MCF 10A (cell line): ENCODE measurements around the gene TEAD1. TPM values are rescaled to one million over a fixed set of nuclear protein-coding genes. Genes with fewer than 3 reads are reported as not detected.

Source experiments
- BruUV-seq: library from RNA; stranded (reverse); fragments of 400-500 nt; replicated peaks from 2 replicates; lab custom pipeline; 2021; lab: Mats Ljungman, UMichigan
- CTCF ChIA-PET: fragments of 300-600 bp; sonication (Branson Sonifier 250); formaldehyde crosslinking; extraction: SDS; loops from one replicate; lab custom pipeline; 2021; ENCODE audit warnings: antibody characterized with exemption, inconsistent platforms; lab: Yijun Ruan, JAX
- POLR2A ChIA-PET: fragments of 300-600, 350-650 bp; sonication (Branson Sonifier 250); formaldehyde crosslinking; extraction: SDS; loops from one replicate; lab custom pipeline; 2020; ENCODE audit warnings: antibody characterized with exemption, inconsistent platforms; lab: Yijun Ruan, JAX
- DNase-seq: peaks from one replicate; pipeline ENCODE4 v3.0.0-alpha.2; 2018; ENCODE audit not compliant: unreplicated experiment
- H3K27ac Mint-ChIP-seq: one replicate; pipeline ENCODE4 v1.8.0; 2022; ENCODE audit warnings: mild to moderate bottlenecking, low read depth, mixed read lengths; ENCODE audit not compliant: unreplicated experiment
- H3K27me3 Mint-ChIP-seq: one replicate; pipeline ENCODE4 v1.8.0; 2022; ENCODE audit warnings: mixed read lengths; ENCODE audit not compliant: insufficient read depth, unreplicated experiment
- H3K36me3 Mint-ChIP-seq: one replicate; pipeline ENCODE4 v1.8.0; 2022; ENCODE audit warnings: mild to moderate bottlenecking, moderate library complexity, mixed read lengths; ENCODE audit not compliant: insufficient read depth, unreplicated experiment
- H3K4me1 Mint-ChIP-seq: one replicate; pipeline ENCODE4 v1.8.0; 2022; ENCODE audit warnings: mixed read lengths; ENCODE audit not compliant: insufficient read depth, unreplicated experiment
- H3K4me3 Mint-ChIP-seq: one replicate; pipeline ENCODE4 v1.8.0; 2022; ENCODE audit warnings: mild to moderate bottlenecking, moderate library complexity, mixed read lengths; ENCODE audit not compliant: unreplicated experiment
- H3K9me3 Mint-ChIP-seq: one replicate; pipeline ENCODE4 v1.8.0; 2022; ENCODE audit warnings: mixed read lengths; ENCODE audit not compliant: unreplicated experiment
- intact Hi-C: fragments of 100-400 bp; cut with micrococcal nuclease; formaldehyde crosslinking; loops from 2 replicates; pipeline ENCODE4 v1.14.1; 2022
- total RNA-seq: library from RNA; stranded (reverse); gene quantifications from 2 replicates; pipeline ENCODE4 v1.2.3, GENCODE V29; 2022
- TF ChIP-seq, protein P1 (sequence below): fragments of 200-600 bp; IDR thresholded peaks from one replicate; pipeline ENCODE4 v1.8.0; 2022; ENCODE audit warnings: antibody characterized with exemption, mild to moderate bottlenecking; ENCODE audit not compliant: unreplicated experiment

Gene TEAD1
- total RNA-seq, 1 experiment from 2014 or later = 123 TPM

DNA sequence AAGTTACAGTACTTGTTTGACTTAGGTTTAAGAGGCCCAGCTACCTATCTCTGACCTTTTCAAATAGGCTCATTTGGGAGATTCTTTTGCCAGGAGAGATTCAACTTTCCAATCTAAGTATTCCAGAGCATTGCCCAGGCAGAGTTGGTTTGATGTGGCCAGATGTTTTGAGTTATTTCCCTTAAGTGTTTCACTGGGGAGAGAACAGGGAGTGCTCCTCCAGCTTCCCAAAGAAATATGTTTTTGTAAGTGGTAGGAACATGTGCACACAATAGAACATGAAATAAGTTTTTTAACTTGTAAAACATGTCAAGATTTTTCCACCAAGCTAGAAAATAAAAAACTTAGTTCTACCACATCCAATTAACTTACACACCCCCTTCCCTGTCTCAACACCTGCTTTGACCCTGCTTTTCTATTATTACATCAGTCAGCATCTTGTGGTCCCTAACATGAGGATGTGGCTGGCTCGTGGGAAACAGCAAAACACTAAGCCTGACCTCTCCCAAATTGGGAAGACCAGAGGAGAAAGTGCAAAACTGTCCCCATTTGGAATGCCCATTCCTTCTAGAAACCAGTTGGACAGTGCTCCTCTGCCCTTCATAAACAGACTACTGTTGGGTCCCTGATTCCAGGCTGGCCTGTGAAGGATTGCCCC is 264.5 kb downstream of the TEAD1 start:
- ChIA-PET POLR2A (no interaction called here), CTCF (interaction anchor here (0.6 to 0.9 kb wide), 2 partner anchors 25 to 268 kb away, joined by 3 to 4 read pairs; no protein-coding TSS in a partner anchor)
- no peaks in the 10 kb centered on the region for H3K4me1 Mint-ChIP-seq
- DNase-seq = no peak
- H3K27me3 Mint-ChIP-seq = no peaks in the 10 kb centered on the region
- H3K27ac Mint-ChIP-seq = no peak overlapping the region
- TF ChIP-seq, protein P1, sequence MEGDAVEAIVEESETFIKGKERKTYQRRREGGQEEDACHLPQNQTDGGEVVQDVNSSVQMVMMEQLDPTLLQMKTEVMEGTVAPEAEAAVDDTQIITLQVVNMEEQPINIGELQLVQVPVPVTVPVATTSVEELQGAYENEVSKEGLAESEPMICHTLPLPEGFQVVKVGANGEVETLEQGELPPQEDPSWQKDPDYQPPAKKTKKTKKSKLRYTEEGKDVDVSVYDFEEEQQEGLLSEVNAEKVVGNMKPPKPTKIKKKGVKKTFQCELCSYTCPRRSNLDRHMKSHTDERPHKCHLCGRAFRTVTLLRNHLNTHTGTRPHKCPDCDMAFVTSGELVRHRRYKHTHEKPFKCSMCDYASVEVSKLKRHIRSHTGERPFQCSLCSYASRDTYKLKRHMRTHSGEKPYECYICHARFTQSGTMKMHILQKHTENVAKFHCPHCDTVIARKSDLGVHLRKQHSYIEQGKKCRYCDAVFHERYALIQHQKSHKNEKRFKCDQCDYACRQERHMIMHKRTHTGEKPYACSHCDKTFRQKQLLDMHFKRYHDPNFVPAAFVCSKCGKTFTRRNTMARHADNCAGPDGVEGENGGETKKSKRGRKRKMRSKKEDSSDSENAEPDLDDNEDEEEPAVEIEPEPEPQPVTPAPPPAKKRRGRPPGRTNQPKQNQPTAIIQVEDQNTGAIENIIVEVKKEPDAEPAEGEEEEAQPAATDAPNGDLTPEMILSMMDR = no peak
- intact Hi-C loops = no loop called here
- H3K36me3 Mint-ChIP-seq = peaks cover 75% of the 10 kb centered on the region
- BruUV-seq = TSS peak; percentile 2
- H3K9me3 Mint-ChIP-seq = no peaks in the 10 kb centered on the region
- H3K4me3 Mint-ChIP-seq = no peak overlapping the region

DNA sequence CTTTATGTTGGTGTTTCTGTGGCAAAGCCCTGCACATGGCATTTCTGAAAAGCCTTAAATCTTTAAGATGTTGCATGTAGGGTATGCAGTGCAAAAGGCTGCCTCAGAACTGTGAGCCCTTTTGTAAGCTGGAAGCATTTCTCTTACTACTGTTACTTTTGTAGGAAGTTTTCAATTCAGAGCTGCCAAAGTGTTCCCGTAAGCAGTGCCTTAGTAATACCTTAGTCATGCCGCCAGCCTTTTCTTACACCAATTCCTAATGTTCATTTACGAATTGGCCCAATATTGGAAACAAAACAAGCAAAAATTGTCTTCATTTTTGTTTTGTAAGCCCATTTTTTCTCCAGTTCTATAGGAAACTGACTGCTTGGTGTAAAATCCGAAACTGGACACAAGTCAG is 267.4 kb downstream of the TEAD1 start:
- intact Hi-C loops = no loop called here
- no peak overlapping the region for H3K27ac Mint-ChIP-seq
- no peaks in the 10 kb centered on the region for H3K9me3 Mint-ChIP-seq
- ChIA-PET CTCF (no interaction called here), POLR2A (no interaction called here)
- TF ChIP-seq, protein P1 = no peak
- BruUV-seq = no TSS peak
- peaks cover 55% of the 10 kb centered on the region for H3K36me3 Mint-ChIP-seq
- no peak for DNase-seq
- H3K27me3 Mint-ChIP-seq = no peaks in the 10 kb centered on the region
- H3K4me1 Mint-ChIP-seq = no peaks in the 10 kb centered on the region
- no peak overlapping the region for H3K4me3 Mint-ChIP-seq

- Mint-ChIP-seq H3K4me3 (no peak overlapping the region), H3K4me1 (no peaks in the 10 kb centered on the region), H3K36me3 (peaks cover 59% of the 10 kb centered on the region), H3K27me3 (no peaks in the 10 kb centered on the region), H3K27ac (no peak overlapping the region), H3K9me3 (no peaks in the 10 kb centered on the region)
- POLR2A ChIA-PET = interaction anchor here (0.6 kb wide), 1 partner anchor 385 kb away, joined by 4 read pairs; no protein-coding TSS in a partner anchor
- CTCF ChIA-PET = interaction anchor here (0.6 kb wide), 1 partner anchor 25 kb away, joined by 4 read pairs; no protein-coding TSS in a partner anchor
- TF ChIP-seq, protein P1 = no peak
- intact Hi-C loops = no loop called here
- no TSS peak for BruUV-seq
- DNase-seq = no peak
These were observed 267.9 kb downstream of the TEAD1 start for GRCh38 chr11:12942157-12942556.

- Mint-ChIP-seq H3K9me3 (no peaks in the 10 kb centered on the region), H3K27me3 (no peaks in the 10 kb centered on the region), H3K36me3 (peaks cover 66% of the 10 kb centered on the region), H3K4me1 (no peaks in the 10 kb centered on the region), H3K27ac (no peak overlapping the region), H3K4me3 (no peak overlapping the region)
- ChIA-PET POLR2A (no interaction called here), CTCF (no interaction called here)
- no peak for DNase-seq
- no TSS peak for BruUV-seq
- TF ChIP-seq, protein P1 = no peak
- intact Hi-C loops = no loop called here
These were observed 269.1 kb downstream of the TEAD1 start for GRCh38 chr11:12943311-12943710.
